GM18858 (cell line): Measurements from ENCODE around the gene KCND2.
"Not testable (repeated sequence)": the region's sequence is repeated elsewhere in the genome, so short reads cannot be mapped to it uniquely, and the experiment has no call there.

Experiments used
- ATAC-seq: cut with Tn5 transposase; IDR thresholded peaks from one replicate; pipeline ENCODE4 v1.9.1; 2021; ENCODE audit not compliant: unreplicated experiment

The KCND2 gene

DNA sequence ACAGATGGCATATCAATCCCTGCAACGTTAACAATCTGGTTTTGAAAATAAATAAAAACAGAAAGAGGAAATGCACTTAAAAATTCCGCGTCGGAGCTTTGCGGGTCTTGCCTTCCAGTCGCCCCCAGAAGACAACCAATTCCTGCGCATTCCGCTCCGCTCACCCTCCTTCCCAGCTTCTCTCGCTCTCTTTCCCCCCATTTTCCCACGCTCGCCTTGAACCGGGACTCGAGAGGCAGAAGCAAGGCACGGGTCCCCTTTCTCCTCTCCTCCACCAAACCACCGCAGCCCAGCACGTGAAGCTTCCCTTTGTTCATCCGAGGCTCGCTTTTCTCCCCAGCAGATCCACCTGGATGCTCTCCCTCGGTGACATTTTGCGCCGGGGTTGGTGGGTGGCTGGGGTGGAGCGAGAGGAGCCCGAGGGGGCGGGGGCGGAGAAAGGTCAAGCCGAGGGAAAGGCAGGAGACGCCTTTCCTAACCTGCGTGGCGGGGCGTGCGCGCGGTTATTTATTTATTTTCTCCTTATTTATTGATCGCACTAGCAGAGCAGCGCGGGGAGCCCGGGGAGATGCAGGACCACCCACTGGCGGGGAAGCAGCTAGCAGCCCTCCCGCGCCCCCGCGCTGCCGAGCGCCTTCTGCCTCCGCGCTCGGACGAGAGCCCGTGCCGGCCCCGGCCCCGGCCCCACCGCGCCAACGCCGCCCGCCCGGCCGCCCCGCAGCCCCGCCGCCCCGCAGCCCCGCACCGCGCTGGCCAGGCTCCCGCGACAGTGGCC, at the start of gene KCND2:
TSS of gene KCND2 (plus strand) at position 475 of the 775 bp plus-strand sequence.
- ATAC-seq = peak; percentile 6

DNA sequence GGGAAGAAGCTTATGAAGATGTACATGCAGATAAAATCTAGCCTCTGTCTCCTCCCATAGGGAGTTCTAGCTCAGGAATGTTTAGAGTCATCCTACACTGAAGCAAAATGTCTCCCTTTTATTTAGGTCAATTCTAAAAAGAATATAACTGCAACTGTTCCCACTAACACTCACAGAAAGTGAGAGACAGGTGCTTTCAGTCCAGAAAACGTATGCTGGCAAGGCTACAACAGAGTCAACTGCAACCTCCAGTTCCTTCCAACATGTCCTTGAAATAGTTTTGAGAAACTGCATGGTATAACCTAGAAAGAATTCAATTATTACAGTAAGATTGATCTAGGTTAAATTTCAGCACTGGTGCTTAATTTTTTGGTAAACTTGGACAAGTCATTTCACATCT, 46.8 kb upstream of the KCND2 start:
- no peak for ATAC-seq

DNA sequence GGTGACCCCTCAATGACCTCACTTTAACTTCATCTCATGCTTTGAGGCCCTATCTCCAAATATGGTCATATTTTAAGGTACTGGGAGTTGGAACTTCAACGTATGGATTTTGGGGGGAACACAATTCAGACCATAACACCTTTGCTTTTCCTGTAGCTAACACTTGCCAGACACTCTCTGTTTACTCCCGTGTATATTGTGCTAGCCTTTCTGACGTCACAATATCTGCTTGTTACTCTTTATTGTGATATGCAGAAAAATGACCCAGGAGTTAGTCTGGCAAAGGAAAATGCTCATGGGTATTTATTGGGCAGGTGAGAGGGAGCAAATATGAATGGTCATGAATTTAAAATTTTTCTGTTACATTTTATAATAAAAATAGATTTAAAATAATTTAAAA, 45.7 kb upstream of the KCND2 start:
- no peak for ATAC-seq

DNA sequence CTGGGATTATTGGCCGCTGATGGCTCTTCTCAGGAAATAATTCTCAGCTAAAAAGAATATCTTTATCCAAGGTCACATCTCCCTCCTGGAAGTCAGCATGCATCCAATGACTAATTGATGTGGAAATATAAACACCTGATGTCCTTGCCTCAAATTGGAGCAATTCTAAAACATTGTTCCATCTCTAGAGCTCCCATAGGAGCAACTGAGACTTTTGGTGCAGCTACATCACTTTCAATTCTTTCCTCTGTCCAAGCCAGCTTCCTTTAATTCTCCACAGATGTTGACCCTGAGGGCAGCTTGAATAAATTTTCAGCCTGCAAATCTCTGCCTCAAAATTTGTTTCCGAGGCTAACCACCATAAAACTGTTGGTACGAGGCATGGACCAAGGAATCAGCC, 43.9 kb upstream of the KCND2 start:
- ATAC-seq = no peak

DNA sequence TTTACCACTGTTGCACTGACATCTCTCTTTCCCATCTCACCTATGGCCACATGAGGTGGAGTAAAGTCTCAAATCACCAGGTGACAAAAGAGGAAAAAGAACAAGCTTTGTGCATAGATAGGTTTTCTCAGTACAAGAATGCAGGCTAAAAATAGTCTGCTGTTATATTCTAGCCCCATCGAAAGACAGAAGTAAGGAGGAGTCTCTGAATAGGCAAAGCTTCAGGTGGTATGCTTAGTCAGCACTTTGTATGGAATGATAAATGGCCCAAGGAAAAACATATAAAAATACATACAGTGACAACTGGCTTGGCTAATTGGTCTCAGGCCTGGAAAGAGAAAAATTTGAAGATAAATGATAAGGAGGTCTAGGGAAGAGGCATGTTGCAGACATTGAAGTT, 39.6 kb upstream of the KCND2 start:
- no peak for ATAC-seq

DNA sequence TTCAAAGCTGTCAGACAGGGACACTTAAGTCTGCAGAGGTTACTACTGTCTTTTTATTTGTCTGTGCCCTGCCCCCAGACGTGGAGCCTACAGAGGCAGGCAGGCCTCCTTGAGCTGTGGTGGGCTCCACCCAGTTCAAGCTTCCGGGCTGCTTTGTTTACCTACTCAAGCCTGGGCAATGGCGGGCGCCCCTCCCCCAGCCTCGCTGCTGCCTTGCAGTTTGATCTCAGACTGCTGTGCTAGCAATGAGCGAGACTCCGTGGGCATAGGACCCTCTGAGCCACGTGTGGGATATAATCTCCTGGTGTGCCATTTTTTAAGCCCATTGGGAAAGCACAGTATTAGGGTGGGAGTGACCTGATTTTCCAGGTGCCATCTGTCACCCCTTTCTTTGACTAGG, 32.6 kb upstream of the KCND2 start:
- ATAC-seq = not testable (repeated sequence)

DNA sequence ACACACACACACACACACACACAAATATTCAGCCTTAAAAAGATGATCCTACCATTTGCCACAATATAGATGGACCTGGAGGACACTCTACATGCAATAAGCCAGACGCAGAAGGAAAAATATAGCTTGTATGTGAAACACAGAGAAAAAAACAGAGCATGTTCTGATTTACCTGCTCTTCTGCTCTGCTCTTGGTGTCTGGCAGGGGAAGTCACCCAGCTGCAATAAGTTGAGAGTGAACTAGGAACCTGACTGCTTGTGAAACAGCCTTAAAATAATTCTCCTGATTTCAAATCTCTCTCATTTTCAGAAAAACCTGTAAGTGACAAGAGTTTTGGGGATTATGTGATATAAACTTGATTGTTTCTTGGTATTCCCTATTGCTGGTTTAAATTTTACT, 31.0 kb upstream of the KCND2 start:
- ATAC-seq = no peak

DNA sequence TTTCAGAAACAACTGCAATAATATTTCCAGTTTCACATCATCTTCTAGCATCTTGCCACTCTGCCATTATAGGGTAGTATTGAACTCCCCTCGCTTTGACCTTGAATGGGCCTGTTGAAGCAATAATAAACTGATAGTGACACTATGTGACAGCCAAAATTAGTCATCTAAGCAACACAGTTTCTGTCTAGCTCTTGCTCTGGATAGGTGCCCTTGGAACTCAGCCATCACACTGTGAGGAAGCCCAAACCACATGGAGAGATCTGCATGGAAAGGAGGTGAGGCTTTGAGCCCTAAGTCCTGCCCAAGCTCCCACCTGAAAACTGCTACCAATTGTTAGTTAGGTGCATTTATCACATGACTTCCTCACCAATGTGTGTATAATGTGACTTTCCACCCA, 18.1 kb upstream of the KCND2 start:
- ATAC-seq = no peak

DNA sequence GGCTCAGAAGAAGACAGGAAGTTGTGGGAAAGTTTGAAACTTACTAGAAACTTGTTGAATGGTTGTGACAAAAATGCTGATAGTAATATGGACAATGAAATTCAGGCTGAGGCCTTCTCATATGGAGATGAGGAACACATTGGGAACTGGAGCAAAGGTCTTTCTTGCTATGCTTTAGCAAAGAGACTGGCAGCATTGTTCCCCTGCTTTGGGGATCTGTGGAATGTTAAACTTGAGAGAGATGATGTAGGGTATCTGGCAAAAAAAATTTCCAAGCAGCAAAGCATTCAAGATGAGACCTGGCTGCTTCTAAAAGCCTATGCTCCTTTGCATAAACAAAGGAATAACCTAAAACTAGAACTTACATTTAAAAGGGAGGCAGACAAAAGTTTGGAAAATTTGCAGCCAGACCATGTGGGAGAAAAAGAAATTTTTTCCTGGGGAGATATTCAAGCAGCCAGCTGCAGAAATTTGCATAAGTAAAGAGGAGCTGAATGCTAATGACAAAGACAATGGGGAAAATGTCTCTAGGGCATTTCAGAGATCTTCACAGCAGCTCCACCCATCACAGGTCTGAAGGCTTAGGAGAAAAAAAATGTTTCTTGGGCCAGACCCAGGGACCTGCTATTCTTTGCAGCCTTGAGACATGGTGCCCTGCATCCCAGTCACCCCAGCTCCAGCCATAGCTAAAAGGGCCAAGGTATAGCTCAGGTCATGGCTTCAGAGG, 16.5 kb upstream of the KCND2 start:
- no peak for ATAC-seq

DNA sequence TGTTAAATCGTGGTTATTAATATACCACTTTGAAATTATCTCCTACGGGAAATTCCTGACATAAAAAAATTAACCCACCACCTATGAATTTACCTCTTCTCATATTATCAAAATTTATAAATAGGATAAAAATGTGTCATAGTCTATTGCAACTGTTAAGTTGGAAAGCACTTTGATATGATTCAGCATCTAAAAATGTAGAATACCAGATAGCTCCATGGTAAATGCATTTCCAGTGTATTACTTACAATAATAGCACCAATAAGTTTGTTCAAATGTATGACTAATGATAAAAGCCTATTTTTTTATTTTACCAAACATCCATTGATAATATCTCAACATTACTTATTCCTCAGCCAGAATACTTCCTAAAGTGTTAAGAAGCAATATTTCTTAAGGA, 13.6 kb upstream of the KCND2 start:
- ATAC-seq = no peak

DNA sequence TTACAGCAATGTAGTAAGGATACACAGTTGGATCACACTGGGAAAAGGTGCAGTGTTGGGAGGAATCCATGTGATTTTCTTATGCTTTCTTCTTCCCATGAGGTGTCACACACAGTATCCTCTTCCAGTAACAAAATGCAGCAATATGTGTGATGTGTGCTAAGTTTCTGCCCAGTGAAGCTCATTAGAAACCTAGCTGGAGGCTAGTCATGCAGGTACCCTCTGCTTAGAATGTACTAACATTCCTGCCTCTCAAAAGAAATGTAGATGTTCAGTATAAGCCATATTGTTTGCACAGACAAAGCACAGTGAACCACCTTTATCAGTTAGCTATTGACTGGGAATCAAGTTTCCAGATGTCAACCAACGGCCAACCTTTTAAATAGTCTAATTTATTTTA, 12.9 kb upstream of the KCND2 start:
- ATAC-seq = no peak

DNA sequence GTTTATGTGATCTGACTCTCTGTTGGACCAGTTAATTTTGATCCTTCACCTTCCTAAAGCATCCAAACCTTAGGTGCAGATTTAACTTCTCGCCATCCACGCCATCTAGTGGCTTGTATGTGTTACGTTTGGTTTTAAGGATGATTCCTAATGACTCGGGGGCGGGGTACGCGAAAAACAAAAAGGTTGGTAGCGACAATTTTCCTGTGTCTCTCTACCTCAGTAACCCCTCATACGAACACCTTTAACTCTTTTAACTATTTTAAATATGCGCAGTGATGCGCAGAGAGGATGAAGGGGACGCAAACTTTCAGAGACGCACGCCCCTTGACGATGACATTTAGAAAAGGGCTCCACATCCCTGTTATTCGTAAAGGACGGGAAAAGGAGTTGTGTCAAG, 714 bp upstream of the KCND2 start:
- ATAC-seq = peak; percentile 61

DNA sequence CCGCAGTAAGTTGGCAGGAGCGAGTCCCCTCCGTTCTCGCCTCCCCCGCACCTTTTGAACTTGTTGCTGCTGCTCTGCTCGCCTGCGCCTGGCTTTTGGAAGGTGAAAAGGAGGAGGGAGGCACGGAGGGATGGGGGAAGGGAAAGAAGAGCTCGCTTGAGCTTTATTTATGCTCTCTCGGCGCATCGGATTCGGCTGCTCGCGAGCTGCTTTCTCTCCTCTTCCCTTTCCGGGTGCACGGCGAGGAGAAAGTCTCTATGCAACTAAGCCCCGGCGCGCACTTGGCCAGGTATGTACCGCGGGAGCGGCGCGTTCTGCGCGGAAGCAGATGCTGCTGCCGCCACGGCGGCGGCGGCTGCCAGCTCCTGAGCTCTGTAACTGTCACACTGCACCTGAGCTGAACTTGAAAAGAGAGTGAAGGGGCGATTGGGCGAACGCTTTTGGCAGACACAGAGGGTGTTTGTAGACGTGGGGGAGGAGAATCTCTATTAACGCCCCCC, 551 bp downstream of the KCND2 start:
- peak; percentile 43 for ATAC-seq

DNA sequence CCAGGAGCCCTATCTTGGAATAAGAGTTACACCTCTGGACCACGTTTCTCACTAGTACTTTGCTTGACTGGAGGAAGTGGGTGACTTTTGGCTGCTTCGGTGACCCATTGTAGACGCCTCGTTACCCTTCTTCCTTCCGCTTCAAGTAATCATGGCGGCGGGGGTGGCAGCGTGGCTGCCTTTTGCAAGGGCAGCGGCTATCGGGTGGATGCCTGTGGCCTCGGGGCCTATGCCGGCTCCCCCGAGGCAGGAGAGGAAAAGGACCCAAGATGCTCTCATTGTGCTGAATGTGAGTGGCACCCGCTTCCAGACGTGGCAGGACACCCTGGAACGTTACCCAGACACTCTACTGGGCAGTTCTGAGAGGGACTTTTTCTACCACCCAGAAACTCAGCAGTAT, 1.5 kb downstream of the KCND2 start:
- ATAC-seq = no peak

DNA sequence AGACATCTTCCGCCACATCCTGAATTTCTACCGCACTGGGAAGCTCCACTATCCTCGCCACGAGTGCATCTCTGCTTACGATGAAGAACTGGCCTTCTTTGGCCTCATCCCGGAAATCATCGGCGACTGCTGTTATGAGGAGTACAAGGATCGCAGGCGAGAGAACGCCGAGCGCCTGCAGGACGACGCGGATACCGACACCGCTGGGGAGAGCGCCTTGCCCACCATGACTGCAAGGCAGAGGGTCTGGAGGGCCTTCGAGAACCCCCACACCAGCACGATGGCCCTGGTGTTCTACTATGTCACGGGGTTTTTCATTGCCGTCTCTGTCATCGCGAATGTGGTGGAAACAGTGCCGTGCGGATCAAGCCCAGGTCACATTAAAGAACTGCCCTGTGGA, 1.9 kb downstream of the KCND2 start:
- no peak for ATAC-seq

DNA sequence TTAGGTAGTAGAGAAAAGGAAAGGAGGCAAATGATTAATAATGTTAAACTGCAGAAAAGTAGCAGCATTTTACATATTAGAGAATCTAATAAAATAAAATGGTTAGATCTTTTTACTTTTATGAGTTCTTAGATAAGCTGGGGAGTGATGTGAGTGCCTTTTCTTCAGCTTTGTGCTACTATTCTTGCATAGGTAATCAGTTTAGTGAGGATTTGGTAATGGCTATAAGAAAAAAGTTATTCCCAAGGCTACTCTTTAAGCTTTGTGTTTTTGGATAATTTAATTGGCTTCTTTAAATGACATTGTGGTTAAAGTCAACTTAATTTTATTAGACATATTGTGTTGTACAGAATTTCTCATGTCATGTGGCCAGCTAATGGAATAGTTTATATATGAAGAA, 3.7 kb downstream of the KCND2 start:
- no peak for ATAC-seq

DNA sequence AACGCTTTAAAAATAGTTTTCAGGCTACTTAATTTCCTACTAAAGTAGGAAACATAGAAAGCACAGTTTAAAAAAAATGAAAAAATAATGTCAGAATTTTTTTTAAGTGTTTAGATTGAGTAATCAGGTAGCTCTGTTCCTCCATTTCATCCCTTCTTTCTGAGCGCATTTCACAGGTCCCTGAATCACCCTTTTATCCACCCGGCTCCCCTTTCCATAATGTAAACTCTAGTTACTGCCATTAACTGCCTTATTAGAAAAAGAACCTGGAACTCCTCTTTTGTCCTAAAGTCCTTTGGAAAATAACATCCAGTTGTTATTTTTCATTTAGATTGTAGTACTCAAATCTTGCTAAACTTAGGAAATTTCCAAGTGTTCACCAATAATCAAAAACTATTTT, 5.8 kb downstream of the KCND2 start:
- ATAC-seq = no peak

DNA sequence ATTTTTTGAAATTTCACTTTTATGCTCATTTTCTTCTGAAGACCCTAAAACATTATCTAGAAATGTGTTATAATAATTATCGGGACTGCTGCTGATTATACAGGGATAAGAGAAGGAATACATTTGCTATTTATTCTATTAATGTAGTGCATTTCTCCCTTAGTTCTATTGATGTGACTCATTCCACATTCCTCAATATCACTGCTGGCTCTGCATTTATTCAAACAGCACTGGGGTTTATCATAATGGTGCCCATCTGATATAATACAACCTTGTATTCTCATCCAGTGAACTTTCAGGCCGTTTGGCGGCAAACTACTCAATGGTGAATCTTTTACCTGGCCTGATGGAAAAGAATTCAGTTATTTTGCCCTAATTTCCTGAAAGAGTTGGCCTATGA, 7.8 kb downstream of the KCND2 start:
- no peak for ATAC-seq

DNA sequence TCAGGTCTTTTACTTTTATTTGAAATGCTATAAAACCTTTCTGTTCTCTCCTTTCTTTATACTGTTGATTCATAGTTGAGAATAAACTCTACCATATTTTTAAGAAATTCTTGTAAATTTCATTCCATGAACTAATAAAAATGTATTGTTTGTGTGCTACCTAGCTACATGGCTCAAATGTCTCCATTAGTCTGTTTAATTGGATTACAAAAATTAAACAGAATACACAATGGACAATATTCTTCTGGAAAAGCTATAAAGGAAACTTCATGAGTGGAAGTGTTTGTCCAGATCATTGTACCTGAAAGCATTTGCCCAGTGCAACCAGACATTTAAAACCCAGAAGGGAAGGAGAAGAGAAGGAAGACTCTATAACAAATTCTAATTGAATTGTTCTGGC, 20.1 kb downstream of the KCND2 start:
- ATAC-seq = no peak

DNA sequence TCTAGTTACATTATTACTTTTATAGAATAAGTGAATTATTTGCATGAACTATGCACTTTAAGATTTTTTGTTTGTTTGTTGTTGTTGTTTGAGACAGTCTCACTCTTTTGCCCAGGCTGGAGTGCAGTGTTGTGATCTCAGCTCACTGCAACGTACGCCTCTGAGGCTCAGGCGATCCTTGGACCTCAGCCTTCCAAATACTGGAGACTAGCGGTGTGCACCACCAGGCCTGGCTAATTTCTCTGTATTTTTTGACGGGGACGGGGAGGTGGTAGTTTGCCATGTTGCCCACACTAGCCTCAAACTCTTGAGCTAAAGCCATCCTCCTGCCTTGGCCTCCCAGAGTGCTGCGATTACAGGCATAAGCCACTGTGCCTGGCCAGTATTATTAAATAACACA, 29.2 kb downstream of the KCND2 start:
- no peak for ATAC-seq

DNA sequence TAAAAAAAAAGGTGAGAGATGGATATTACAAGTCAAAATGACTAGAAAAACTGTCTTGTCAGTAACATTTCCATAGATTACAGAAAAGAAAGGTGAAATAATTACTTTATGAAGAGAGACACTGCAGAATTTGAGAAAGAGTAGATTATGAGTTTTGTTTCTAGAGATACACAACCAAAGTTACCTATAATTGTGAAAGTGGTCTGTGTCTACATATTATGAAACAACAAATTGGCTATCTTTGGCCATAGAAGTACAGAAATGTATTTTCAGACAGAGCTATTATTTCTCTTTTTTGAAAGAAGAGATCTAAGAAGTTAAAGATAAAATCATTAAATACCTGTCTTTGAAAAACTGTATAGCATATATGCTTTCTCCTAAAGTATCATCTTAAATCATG, 30.1 kb downstream of the KCND2 start:
- peak; percentile 43 for ATAC-seq

DNA sequence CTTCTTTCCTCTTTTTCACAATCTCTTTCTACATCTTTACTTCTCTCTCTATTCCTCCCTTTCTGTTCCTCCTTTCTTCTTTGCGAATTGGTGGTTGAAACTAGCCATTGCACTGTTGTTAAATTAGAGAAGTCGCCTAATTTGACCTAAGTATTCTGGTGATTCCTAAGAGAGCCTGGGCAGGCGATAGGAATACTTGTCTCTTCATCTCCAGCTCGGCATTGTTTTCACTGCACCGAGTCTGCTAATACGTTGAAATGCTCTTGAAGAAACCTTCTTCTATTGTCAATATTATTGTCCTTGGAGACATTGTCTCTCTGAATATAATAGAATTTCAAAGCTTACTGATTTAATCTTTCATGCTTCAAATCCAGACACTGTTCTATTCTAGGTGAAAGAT, 31.7 kb downstream of the KCND2 start:
- ATAC-seq = no peak
